K562 (cell line): ENCODE data around the gene ALOX5. TPM values are rescaled to one million over a fixed set of nuclear protein-coding genes. Genes with fewer than 3 reads are reported as not detected.

ENCODE experiments used
- ATAC-seq: fragments of 200-7000 bp; cut with Tn5 transposase; 3 replicates; pipeline ENCODE4 v1.9.1; 2020; ENCODE audit warnings: moderate library complexity
- BruUV-seq: library from RNA; stranded (reverse); fragments of 400-500 nt; replicated peaks from 2 replicates; lab custom pipeline; 2021; lab: Mats Ljungman, UMichigan
- CTCF ChIA-PET: fragments of 300-600 bp; formaldehyde crosslinking; extraction: SDS; loops from one replicate; lab custom pipeline; 2021; ENCODE audit warnings: low intra/inter-chr PET ratio; lab: Yijun Ruan, JAX
- POLR2A ChIA-PET: fragments of 300-600, 350-650 bp; sonication (Branson Sonifier 250); formaldehyde crosslinking; extraction: SDS; loops from one replicate; lab custom pipeline; 2021; ENCODE audit warnings: antibody characterized with exemption, inconsistent platforms; lab: Yijun Ruan, JAX
- DNase-seq, 4 experiments: peaks; one replicate each; pipeline versions ENCODE4 v3.0.0 to v3.0.0-alpha.2; 2011 to 2018; ENCODE audit warnings: low spot score in 3 of 4, mixed read lengths in 3 of 4; ENCODE audit errors: extremely low read depth in 1 of 4
- FAIRE-seq: peaks from 2 replicates; lab custom pipeline; 2011; peaks lifted over from hg19 to GRCh38; lab: Jason Lieb, UNC
- H2AFZ ChIP-seq: 2 replicates; pipeline ENCODE4 v1.6.0; 2011; ENCODE audit warnings: low read depth, low read length, control low read depth, inconsistent platforms
- H3K27ac ChIP-seq: fragments of 200-600 bp; 3 replicates; pipeline ENCODE4 v1.8.0; 2011; ENCODE audit warnings: low read depth, mild to moderate bottlenecking, control low read depth, inconsistent platforms, low read length, moderate library complexity, mixed read lengths; ENCODE audit errors: extremely low read depth
- H3K27me3 ChIP-seq, 2 experiments: fragments of 300-600 bp in 1 of 2; 2 replicates in 1 of 2; 3 replicates in 1 of 2; pipeline versions ENCODE4 v1.6.0 to v1.8.0; 2011; ENCODE audit warnings: inconsistent platforms in 2 of 2, low read length in 2 of 2, mild to moderate bottlenecking in 1 of 2, mixed read lengths in 1 of 2, moderate library complexity in 1 of 2; ENCODE audit not compliant: control insufficient read depth in 2 of 2, insufficient read depth in 2 of 2
- H3K36me3 ChIP-seq: fragments of 300-600 bp; 3 replicates; pipeline ENCODE4 v1.8.0; 2011; ENCODE audit warnings: mild to moderate bottlenecking, low read length, inconsistent platforms; ENCODE audit not compliant: control insufficient read depth, insufficient read depth
- H3K4me1 ChIP-seq, 2 experiments: fragments of 200-600 bp in 1 of 2; replicated peaks in 1 of 2; 2 replicates in 1 of 2; 3 replicates in 1 of 2; pipeline versions ENCODE4 v1.5.1 to v1.8.0; 2011; ENCODE audit warnings: inconsistent platforms in 2 of 2, low read length in 2 of 2, mild to moderate bottlenecking in 1 of 2, mixed read lengths in 1 of 2, moderate library complexity in 1 of 2; ENCODE audit not compliant: control insufficient read depth in 2 of 2, insufficient read depth in 2 of 2
- H3K4me2 ChIP-seq: 2 replicates; pipeline ENCODE4 v1.6.1; 2011; ENCODE audit warnings: low read length, control low read depth, inconsistent platforms, mixed read lengths; ENCODE audit not compliant: insufficient read depth
- H3K4me3 ChIP-seq: fragments of 200-600 bp; sonication (generic), shearing (Covaris generic); 2 replicates; pipeline ENCODE4 v1.5.1; 2016; ENCODE audit warnings: control low read depth, inconsistent platforms
- H3K79me2 ChIP-seq: fragments of 200-600 bp; 3 replicates; pipeline ENCODE4 v1.8.0; 2011; ENCODE audit warnings: low read length, inconsistent platforms; ENCODE audit not compliant: control insufficient read depth, insufficient read depth
- H3K9ac ChIP-seq, 2 experiments: 2 replicates each; pipeline versions ENCODE4 v1.6.0 to v1.6.1; 2011; ENCODE audit warnings: low read depth in 2 of 2, low read length in 2 of 2, control low read depth in 1 of 2, inconsistent platforms in 1 of 2, mild to moderate bottlenecking in 1 of 2, mixed read lengths in 1 of 2; ENCODE audit not compliant: insufficient read depth in 1 of 2
- H3K9me1 ChIP-seq: one replicate; pipeline ENCODE4 v1.6.0; 2011; ENCODE audit warnings: inconsistent platforms, mild to moderate bottlenecking, low read length, moderate library complexity; ENCODE audit not compliant: control insufficient read depth, insufficient read depth
- H3K9me3 ChIP-seq: replicated peaks from 2 replicates; pipeline ENCODE4 v1.5.1; 2011; ENCODE audit warnings: low read depth, low read length, inconsistent platforms; ENCODE audit not compliant: control insufficient read depth, insufficient read depth
- H4K20me1 ChIP-seq: replicated peaks from 2 replicates; pipeline ENCODE4 v1.6.1; 2011; ENCODE audit warnings: low read length, inconsistent platforms, mixed read lengths; ENCODE audit not compliant: control insufficient read depth, insufficient read depth
- BCOR ChIP-seq: fragments of 450-650 bp; IDR thresholded peaks from 2 replicates; pipeline ENCODE4 v1.6.1; 2016
- HNRNPL ChIP-seq: fragments of 200-400 bp; formaldehyde crosslinking; IDR thresholded peaks from 2 replicates; pipeline ENCODE4 v1.6.1; 2017; ENCODE audit warnings: low read depth, mild to moderate bottlenecking, low read length
- HOMEZ ChIP-seq: fragments of 250-450 bp; sonication (Bioruptor Pico); IDR thresholded peaks from 2 replicates; pipeline ENCODE4 v1.4.0; 2020; ENCODE audit warnings: mild to moderate bottlenecking, moderate library complexity
- MED1 ChIP-seq: sonication (generic); formaldehyde crosslinking; IDR thresholded peaks from 2 replicates; pipeline ENCODE4 v1.8.1; 2023; ENCODE audit warnings: missing genetic modification reagents, borderline replicate concordance
- POU5F1 ChIP-seq: fragments of 150-350 bp; IDR thresholded peaks from 2 replicates; pipeline ENCODE4 v1.6.1; 2014; ENCODE audit warnings: borderline replicate concordance, low read length, low read depth, mild to moderate bottlenecking; ENCODE audit not compliant: partially characterized antibody
- ZNF407 ChIP-seq: fragments of 450-650 bp; IDR thresholded peaks from 2 replicates; pipeline ENCODE4 v1.6.1; 2016; ENCODE audit warnings: low read depth
- WGBS: fragments of 100-300 bp; shearing (Covaris generic); methylation state at CpG from one replicate; pipeline ENCODE4 v1.1.6; 2016; ENCODE audit warnings: low coverage, mixed read lengths; ENCODE audit not compliant: insufficient coverage; ENCODE audit errors: missing lambda C conversion rate; 5-methylcytosine and 5-hydroxymethylcytosine counted together
- in situ Hi-C: fragments of 300-500 bp; cut with MboI; formaldehyde crosslinking; loops from 4 replicates; pipeline ENCODE4 v1.15.0; 2018; ENCODE audit warnings: inconsistent platforms, mixed read lengths
- intact Hi-C: fragments of 100-400 bp; cut with micrococcal nuclease; formaldehyde crosslinking; loops from 2 replicates; pipeline ENCODE4 v1.14.2; 2022
- polyA plus RNA-seq, 8 experiments: library from polyadenylated mRNA; depleted of rRNA in 4 of 8; stranded (reverse) in 5 of 8; unstranded in 3 of 8; fragments of >200 nt; fragmentation: Nextera tagmentation in 2 of 8; fragmentation: Illumina TruSeq in 1 of 8; extraction: Ambion mirVana in 2 of 8; extraction: Trizol in 1 of 8; gene quantifications; 2 replicates each; pipeline versions ENCODE4 v1.2.1 to v1.2.3, GENCODE V29; 2011 to 2014; ENCODE audit warnings: inconsistent platforms in 1 of 8, missing spikeins in 1 of 8
- total RNA-seq, 7 experiments: library from RNA; depleted of rRNA in 6 of 7; stranded (reverse); fragments of >200 nt in 6 of 7; fragmentation: Illumina TruSeq in 2 of 7; extraction: Trizol in 2 of 7; gene quantifications; 2 replicates each; pipeline versions ENCODE4 v1.2.1 to v1.2.3, GENCODE V29; 2011 to 2021; ENCODE audit warnings: low replicate concordance in 1 of 7

ALOX5 gene
- total and polyA plus RNA-seq, 9 of the 15 experiments (the other 6 are each of a cell fraction or from before 2014, with no cell fraction given): 0.10 to 2.4 (median 1.4) TPM

GRCh38 chr10:45423976-45424499 is 50.0 kb downstream of the ALOX5 start:
- Histone ChIP-seq H3K27ac (no peak overlapping the region), H3K79me2 (no peaks in the 10 kb centered on the region), H3K27me3 (peaks cover 2 to 16% of the 10 kb centered on the region in 2 experiments; a peak in 2 of 5 replicates), H3K4me3 (no peak overlapping the region), H3K4me2 (no peak overlapping the region), H3K36me3 (no peaks in the 10 kb centered on the region), H3K9ac (no peak overlapping the region), H4K20me1 (no peaks in the 10 kb centered on the region), H3K9me3 (no peaks in the 10 kb centered on the region), H2AFZ (no peak overlapping the region), H3K9me1 (no peaks in the 10 kb centered on the region), H3K4me1 (peaks cover 12 to 26% of the 10 kb centered on the region in 2 experiments; a peak in 4 of 5 replicates)
- 20% methylated on average over 7 of the region's 7 CpGs for WGBS
- POLR2A ChIA-PET: interaction anchor here (0.6 to 1.6 kb wide), 2 partner anchors 14 to 1810 kb away, joined by 3 read pairs; no protein-coding TSS in a partner anchor
- ATAC-seq (no peak), FAIRE-seq (no peak), DNase-seq (no peak)
- TF ChIP-seq HNRNPL (no peak), MED1 (CRISPR knock-in tag) (no peak), HOMEZ (CRISPR knock-in tag) (no peak), POU5F1 (no peak), ZNF407 (no peak), BCOR (no peak)
- BruUV-seq: no TSS peak
- CTCF ChIA-PET: no interaction called here
- intact Hi-C loops (no loop called here), in situ Hi-C loops (no loop called here)
